ENCODE results near the gene SCAI. TPM values are rescaled to one million over a fixed set of nuclear protein-coding genes. Genes with fewer than 3 reads are reported as not detected.

The SCAI gene
- total and polyA plus RNA-seq, 7 donors, result 0.39 to 5.2 (median 1.8) TPM

DNA sequence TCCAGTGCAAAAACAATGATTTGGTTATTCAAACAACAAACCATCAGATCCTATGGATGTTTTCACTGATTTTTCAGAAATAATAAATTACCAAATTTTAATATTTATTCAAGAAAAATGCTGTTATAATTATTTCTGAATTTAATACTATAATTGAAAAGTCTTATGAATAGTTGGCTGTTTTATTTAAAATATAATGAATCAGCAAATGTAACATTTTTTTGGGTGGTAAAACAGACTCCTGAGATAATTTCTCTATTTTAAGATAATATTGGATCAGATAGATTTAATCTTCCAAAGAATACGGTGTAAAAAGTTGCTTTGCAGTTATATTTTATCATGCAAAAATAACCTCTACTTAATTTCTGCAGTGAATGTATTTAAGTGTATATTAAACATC is 197.2 kb downstream of the SCAI start:
- Histone ChIP-seq H3K36me3 (ENCODE audit: insufficient read depth in 1 of 2, low read depth in 1 of 2) (peaks cover 0 to 7% of the 10 kb centered on the region in 2 donors), H3K9me3 (no peaks in the 10 kb centered on the region), H3K27me3 (ENCODE audit: insufficient read depth in 3 of 3, low read length in 2 of 3) (no peaks in the 10 kb centered on the region), H3K27ac (no peak overlapping the region), H3K4me1 (peaks cover 15% of the 10 kb centered on the region), H3K4me3 (no peak overlapping the region)
- DNase-seq (no peak), ATAC-seq (no peak)
- 86 to 91% (median 86%) methylated on average over 1 of the region's 1 CpG for WGBS, 3 donors
- TF ChIP-seq, protein P1, sequence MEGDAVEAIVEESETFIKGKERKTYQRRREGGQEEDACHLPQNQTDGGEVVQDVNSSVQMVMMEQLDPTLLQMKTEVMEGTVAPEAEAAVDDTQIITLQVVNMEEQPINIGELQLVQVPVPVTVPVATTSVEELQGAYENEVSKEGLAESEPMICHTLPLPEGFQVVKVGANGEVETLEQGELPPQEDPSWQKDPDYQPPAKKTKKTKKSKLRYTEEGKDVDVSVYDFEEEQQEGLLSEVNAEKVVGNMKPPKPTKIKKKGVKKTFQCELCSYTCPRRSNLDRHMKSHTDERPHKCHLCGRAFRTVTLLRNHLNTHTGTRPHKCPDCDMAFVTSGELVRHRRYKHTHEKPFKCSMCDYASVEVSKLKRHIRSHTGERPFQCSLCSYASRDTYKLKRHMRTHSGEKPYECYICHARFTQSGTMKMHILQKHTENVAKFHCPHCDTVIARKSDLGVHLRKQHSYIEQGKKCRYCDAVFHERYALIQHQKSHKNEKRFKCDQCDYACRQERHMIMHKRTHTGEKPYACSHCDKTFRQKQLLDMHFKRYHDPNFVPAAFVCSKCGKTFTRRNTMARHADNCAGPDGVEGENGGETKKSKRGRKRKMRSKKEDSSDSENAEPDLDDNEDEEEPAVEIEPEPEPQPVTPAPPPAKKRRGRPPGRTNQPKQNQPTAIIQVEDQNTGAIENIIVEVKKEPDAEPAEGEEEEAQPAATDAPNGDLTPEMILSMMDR (IDR thresholded peaks at IDR 0.05), result no peak
- intact Hi-C loops (cut with DNase I), result loop anchor here in 1 of 2 donors (10.0 kb wide), 1 partner anchor 199 kb away; the partner anchor contains the start of gene SCAI

DNA sequence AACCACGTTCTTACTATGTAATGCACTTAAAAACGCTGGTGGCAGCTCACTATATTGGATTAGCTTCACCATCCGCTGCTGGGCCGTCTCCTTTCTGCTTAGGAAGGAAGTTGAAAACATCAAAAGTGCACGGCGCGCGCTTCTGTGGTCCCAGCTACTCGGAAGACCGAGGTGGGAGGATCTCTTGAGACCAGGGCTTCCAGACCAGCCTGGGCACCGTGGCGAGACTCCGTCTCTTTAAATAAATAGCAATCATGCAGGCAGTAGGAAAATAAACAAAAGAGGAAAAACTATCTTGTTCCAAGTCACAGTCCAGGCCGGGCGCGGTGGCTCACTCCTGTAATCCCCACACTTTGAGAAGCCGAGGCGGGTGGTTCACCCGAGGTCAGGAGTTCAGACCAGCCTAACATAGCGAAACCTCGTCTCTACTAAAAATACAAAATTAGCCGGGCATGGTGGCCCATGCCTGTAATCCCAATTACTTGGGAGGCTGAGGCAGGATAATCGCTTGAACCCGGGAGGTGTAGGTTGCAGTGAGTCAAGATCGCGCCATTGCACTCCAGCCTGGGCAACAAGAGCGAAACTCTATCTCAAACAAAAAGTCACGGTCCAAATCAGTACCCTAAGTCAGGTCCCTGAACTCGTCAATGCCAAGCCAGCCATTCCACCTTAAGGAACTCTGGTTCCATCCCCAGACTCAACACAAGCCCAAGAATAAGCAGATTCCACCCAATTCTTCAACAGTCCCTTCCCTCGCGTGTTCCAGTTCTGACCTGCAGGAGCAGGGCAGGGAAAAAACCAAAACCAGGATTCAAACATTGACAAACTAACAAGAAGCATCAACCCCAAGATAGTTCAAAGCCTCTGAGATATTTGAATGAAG is 201.4 kb downstream of the SCAI start:
- peak; percentile 9 to 43 (median 14) for ATAC-seq
- WGBS, 3 donors, result 6 to 10% (median 7%) methylated on average over 30 to 31 of the region's 31 CpGs
- peak; percentile 54 to 72 for DNase-seq
- intact Hi-C loops (cut with DNase I), result loop anchor here (2.0 to 10.0 kb wide), 3 partner anchors 73 to 203 kb away; partner anchors contain the start of gene SCAI (in 2 of the 2)
- Histone ChIP-seq H3K27ac (peak overlapping the region; percentile 99), H3K9me3 (no peaks in the 10 kb centered on the region), H3K27me3 (ENCODE audit: insufficient read depth in 3 of 3, low read length in 2 of 3) (no peaks in the 10 kb centered on the region), H3K36me3 (ENCODE audit: insufficient read depth in 1 of 2, low read depth in 1 of 2) (peaks cover 0 to 18% of the 10 kb centered on the region in 2 donors), H3K4me3 (peak overlapping the region; percentile 86), H3K4me1 (peaks cover 21% of the 10 kb centered on the region)
- TF ChIP-seq, protein P1 (IDR thresholded peaks at IDR 0.05), result no peak

DNA sequence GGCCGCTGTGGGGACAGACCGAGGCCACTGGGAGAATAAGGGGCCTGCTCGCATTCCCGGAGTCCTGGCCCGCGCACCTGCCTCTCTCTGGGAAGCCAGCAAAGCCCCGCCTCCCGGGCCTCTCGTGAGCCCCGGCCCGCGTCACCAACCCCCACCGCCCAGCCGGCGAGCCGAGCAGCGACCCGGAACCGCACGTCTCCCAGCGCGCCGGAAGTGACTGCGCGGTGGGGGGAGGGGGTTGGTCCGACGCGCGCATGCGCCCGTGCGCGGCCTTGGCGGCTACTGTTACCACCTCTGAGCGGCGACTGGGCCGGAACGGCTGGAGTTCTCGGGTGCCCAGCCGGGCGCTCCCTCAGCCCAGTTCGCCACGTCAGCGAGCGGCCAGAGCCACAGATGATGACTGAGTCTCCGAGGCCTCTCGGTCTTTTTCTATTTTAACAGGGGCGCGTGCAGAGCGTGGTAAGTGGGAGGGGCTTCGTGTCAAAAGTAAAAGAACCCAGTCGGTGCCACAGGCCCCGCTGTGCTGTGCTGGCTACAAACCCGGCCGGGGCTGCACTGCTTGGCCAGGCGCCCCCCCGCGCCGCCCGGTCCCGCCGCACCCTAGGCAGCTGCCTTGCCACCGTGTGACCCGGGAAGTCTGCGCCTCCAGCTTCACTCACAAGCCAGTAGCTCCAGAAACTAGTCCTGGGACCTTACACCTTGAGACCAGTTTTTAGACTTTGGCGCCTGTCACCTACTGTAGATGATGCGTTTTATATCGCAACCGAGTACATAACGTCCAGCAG is 202.2 kb downstream of the SCAI start, which contains the start of gene GOLGA1:
Gene GOLGA1 (minus strand): TSS at position 190 of the 785 bp plus-strand sequence. CDS start 2,372 bp downstream, outside the sequence.
- Histone ChIP-seq H3K36me3 (ENCODE audit: insufficient read depth in 1 of 2, low read depth in 1 of 2) (peaks cover 0 to 26% of the 10 kb centered on the region in 2 donors), H3K4me3 (peak within 1 kb of the TSS; percentile 86), H3K27ac (peak within 1 kb of the TSS; percentile 99), H3K27me3 (ENCODE audit: insufficient read depth in 3 of 3, low read length in 2 of 3) (no peaks in the 10 kb centered on the region), H3K9me3 (no peaks in the 10 kb centered on the region), H3K4me1 (peaks cover 21% of the 10 kb centered on the region)
- WGBS, 3 donors, result 0 to 1% (median 0%) methylated on average over 68 to 70 of the region's 70 CpGs
- TF ChIP-seq, protein P1 (IDR thresholded peaks at IDR 0.05), result no peak
- intact Hi-C loops (cut with DNase I), result loop anchor here (2.0 to 10.0 kb wide), 3 partner anchors 72 to 204 kb away; partner anchors contain the start of gene SCAI (in 2 of the 2)
- ATAC-seq (peak; percentile 96 to 98 (median 97)), DNase-seq (peak; percentile 97 to 98)

DNA sequence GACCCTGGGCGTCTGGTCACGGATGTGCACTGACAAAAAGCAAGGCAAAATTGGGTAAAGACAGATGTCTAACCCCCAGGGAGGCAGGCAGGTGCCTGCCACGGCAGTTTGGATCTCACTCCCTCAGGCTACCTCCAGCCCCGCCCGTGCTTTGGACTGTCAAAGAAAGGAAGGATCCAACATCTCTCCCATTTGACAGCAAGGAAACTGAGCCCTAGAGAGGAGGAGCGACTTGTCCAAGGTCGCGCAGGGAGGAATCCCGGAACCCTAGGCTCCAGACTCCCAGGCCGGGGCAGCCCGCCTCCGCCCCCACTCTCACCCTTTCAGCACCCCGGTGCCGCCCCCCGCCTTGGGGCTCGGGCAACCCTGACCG is 202.8 kb downstream of the SCAI start:
- TF ChIP-seq, protein P1 (IDR thresholded peaks at IDR 0.05), result no peak
- Histone ChIP-seq H3K27me3 (ENCODE audit: insufficient read depth in 3 of 3, low read length in 2 of 3) (no peaks in the 10 kb centered on the region), H3K36me3 (ENCODE audit: insufficient read depth in 1 of 2, low read depth in 1 of 2) (peaks cover 0 to 32% of the 10 kb centered on the region in 2 donors), H3K4me1 (peaks cover 21% of the 10 kb centered on the region), H3K27ac (peak overlapping the region; percentile 99), H3K4me3 (peak overlapping the region; percentile 86), H3K9me3 (no peaks in the 10 kb centered on the region)
- ATAC-seq (peak in 3 of 4 donors; percentile 48 to 57 (median 56)), DNase-seq (no peak)
- intact Hi-C loops (cut with DNase I), result loop anchor here (2.0 to 10.0 kb wide), 3 partner anchors 72 to 204 kb away; partner anchors contain the start of gene SCAI (in 2 of the 2)
- 0 to 1% (median 1%) methylated on average over 17 of the region's 17 CpGs for WGBS, 3 donors

Measured in psoas muscle (tissue), 8 donors.